PFSK-1 (cell line): ENCODE data around the gene KIAA1328.

Experiments
- POLR2AphosphoS5 ChIP-seq: IDR thresholded peaks from 2 replicates; pipeline ENCODE4 v1.6.1; 2012; ENCODE audit warnings: low read depth, mild to moderate bottlenecking, control low read depth, low read length, moderate library complexity
- TF ChIP-seq, protein P1 (sequence below), 2 experiments: IDR thresholded peaks; 2 replicates each; pipeline versions ENCODE4 v1.6.1 to v1.8.0; 2011 to 2012; ENCODE audit warnings: low read depth in 2 of 2, low read length in 2 of 2, control low read depth in 1 of 2, inconsistent platforms in 1 of 2, mild to moderate bottlenecking in 1 of 2, moderate library complexity in 1 of 2; ENCODE audit not compliant: insufficient read depth in 1 of 2

DNA sequence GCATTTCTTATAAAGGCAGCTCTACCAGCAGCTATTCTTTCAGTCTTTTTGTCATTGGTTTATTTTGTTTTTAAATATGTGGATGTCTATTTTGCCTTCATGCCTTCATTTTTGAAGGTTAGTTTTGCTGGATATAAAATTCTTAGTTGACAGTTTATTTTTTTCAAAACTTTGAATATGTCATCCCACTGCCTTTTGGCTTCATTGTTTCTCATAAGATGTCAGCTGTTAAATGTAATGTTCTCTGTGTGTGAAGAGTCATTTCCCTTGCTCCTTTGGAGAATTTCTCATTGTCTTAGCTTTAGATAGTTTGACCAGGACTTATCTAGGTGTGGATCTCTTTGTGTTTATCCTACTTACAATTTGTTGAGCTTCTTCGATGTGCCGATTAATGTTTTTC is 213.5 kb downstream of the KIAA1328 start:
- TF ChIP-seq, protein P1, sequence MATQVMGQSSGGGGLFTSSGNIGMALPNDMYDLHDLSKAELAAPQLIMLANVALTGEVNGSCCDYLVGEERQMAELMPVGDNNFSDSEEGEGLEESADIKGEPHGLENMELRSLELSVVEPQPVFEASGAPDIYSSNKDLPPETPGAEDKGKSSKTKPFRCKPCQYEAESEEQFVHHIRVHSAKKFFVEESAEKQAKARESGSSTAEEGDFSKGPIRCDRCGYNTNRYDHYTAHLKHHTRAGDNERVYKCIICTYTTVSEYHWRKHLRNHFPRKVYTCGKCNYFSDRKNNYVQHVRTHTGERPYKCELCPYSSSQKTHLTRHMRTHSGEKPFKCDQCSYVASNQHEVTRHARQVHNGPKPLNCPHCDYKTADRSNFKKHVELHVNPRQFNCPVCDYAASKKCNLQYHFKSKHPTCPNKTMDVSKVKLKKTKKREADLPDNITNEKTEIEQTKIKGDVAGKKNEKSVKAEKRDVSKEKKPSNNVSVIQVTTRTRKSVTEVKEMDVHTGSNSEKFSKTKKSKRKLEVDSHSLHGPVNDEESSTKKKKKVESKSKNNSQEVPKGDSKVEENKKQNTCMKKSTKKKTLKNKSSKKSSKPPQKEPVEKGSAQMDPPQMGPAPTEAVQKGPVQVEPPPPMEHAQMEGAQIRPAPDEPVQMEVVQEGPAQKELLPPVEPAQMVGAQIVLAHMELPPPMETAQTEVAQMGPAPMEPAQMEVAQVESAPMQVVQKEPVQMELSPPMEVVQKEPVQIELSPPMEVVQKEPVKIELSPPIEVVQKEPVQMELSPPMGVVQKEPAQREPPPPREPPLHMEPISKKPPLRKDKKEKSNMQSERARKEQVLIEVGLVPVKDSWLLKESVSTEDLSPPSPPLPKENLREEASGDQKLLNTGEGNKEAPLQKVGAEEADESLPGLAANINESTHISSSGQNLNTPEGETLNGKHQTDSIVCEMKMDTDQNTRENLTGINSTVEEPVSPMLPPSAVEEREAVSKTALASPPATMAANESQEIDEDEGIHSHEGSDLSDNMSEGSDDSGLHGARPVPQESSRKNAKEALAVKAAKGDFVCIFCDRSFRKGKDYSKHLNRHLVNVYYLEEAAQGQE (IDR thresholded peaks at IDR 0.05; ENCODE audit: insufficient read depth in 1 of 2, low read depth in 2 of 2, low read length in 2 of 2) = no peak
- TF ChIP-seq POLR2AphosphoS5 = no peak
